Coronary artery (tissue), 2 donors: Measurements from ENCODE around the gene GATB.

Experiments
- DNase-seq: peaks from one replicate; pipeline ENCODE4 v3.0.0-alpha.2; 2017; ENCODE audit warnings: low spot score
- H3K27ac ChIP-seq, 2 donors: fragments of 200-600 bp; sonication (generic); one replicate each; pipeline ENCODE4 v1.5.1; 2016 to 2019
- H3K4me3 ChIP-seq: fragments of 200-600 bp; sonication (generic); 2 replicates; pipeline ENCODE4 v1.5.1; 2016; ENCODE audit warnings: mild to moderate bottlenecking, moderate library complexity
- CTCF ChIP-seq: fragments of 200-600 bp; sonication (generic); IDR thresholded peaks from one replicate; pipeline ENCODE4 v1.5.1; 2019; ENCODE audit warnings: antibody characterized with exemption

Gene GATB

GRCh38 chr4:151653548-151653918 lies 107.3 kb downstream of the GATB start:
- TF ChIP-seq CTCF: no peak
- Histone ChIP-seq H3K27ac (no peak overlapping the region), H3K4me3 (no peak overlapping the region)
- no peak for DNase-seq

DNA sequence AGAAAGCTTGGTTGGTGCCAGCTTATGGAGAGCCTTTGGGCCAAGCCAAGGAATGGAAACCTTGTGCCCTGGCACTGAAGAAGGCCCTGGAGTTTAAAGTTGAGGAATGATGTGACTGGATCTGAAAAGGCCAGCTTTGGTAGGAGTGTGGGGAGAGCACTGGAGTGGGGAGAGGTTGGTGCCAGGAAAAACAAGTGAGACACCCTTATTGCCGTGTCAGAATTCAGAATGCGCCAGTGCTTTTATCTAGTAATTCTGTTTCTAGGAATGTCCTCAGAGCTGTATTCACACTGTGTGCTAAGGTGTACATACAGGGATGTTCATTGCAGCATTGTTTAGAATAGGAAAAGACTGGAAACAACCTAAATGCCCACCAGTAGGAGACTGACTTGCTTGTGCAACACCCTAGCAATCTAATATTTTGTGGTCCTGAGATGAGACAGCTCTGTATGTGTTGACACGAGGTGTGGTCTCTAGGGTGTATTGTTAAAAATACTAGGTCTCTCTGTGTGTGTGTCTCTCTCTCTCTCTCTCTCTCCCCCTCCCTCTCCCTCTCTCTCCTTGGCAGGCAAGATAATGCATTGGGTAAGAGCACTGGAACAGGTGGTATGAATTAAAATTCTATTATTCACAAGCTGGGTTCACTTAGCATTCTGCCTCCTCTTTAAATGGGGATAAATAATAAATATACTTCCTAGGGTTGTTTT lies 107.8 kb downstream of the GATB start:
- no peak for TF ChIP-seq CTCF
- no peak overlapping the region for H3K4me3 ChIP-seq
- H3K27ac ChIP-seq: no peak overlapping the region
- DNase-seq: no peak

DNA sequence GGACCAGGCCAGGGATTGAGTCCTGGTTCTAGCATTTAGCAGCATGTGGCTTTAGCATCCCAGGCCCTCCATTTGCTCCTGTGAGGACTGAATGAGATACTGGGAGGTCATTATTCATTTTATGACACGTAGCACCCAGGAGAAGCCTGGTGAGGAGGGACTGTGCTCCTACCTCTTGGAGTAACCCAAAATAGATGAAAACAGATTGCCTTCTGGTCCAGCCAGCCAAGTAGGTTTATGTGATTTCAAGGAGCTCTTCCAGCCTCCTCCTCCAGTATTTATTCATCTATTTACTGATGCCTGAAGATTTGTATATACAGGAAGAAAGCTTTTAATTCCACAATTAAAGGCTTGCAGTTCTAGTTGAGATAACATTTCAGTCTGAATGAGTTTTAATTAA lies 109.3 kb downstream of the GATB start:
- Histone ChIP-seq H3K27ac (no peak overlapping the region), H3K4me3 (no peak overlapping the region)
- no peak for DNase-seq
- TF ChIP-seq CTCF: no peak

GRCh38 chr4:151649479-151649878 lies 111.3 kb downstream of the GATB start:
- Histone ChIP-seq H3K27ac (no peak overlapping the region), H3K4me3 (no peak overlapping the region)
- DNase-seq: no peak
- TF ChIP-seq CTCF: no peak

DNA sequence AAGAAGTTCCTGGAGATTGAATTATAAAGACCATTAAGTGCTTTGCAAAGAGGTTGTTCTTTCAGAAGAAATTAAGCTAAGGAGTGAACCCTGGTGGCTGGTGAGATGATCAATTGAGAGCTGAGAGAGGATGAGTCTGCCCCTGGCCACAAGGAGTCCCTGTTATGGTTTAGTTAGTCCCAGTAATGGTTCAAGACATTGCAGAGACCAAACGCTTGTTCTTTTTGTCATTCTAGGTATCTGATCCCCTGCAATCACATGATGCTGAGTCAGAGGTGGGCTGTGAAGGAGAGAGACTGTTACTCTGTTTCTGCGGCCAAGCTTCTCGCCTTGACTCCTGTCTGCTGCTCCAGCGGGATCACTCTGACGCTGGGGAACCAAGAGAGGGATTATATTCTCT lies 114.5 kb downstream of the GATB start:
- no peak overlapping the region for H3K4me3 ChIP-seq
- no peak for DNase-seq
- H3K27ac ChIP-seq: no peak overlapping the region
- no peak for TF ChIP-seq CTCF

DNA sequence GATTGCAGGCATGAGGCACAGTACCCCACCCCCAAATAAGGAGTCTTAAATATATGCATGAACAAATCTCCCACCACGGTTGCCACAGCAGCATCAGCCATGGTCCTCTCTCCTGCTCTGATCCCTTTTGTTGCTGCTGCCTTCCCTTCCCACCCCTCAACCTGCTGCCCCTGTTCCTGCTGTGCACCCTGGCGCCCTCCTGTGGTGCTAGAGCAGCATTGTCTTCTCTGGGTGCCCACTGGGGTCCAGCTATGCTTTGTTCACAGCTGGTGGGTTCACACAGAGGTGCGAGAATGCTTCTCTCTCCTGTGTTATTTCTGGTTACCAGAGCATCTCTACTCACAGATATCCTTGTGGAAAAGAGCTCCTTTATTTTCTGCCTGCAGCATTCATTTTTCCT lies 116.2 kb downstream of the GATB start:
- no peak overlapping the region for H3K4me3 ChIP-seq
- no peak overlapping the region for H3K27ac ChIP-seq
- no peak for TF ChIP-seq CTCF
- no peak for DNase-seq

- no peak for TF ChIP-seq CTCF
- H3K4me3 ChIP-seq: no peak overlapping the region
- no peak for DNase-seq
- no peak overlapping the region for H3K27ac ChIP-seq
Measured at GRCh38 chr4:151643564-151643963, 117.2 kb downstream of the GATB start.
